Smooth muscle cell (in vitro differentiated cells): ENCODE measurements around the gene EYS. TPM values are rescaled to one million over a fixed set of nuclear protein-coding genes. Genes with fewer than 3 reads are reported as not detected.
A peak's percentile ranks its signal among the peaks of the same experiment; 100 is the strongest.

Source experiments
- DNase-seq: peaks from one replicate; lab custom pipeline; 2025; ENCODE audit not compliant: unreplicated experiment; lab: John Stamatoyannopoulos, UW
- H2AFZ ChIP-seq: fragments of 200-600 bp; sonication (generic); 2 replicates; pipeline ENCODE4 v1.6.0; 2016; ENCODE audit warnings: antibody characterized with exemption, low read depth, mild to moderate bottlenecking
- H3F3A ChIP-seq: fragments of 200-600 bp; sonication (generic); 2 replicates; pipeline ENCODE4 v1.6.0; 2017; ENCODE audit warnings: antibody characterized with exemption, low read depth
- H3K27ac ChIP-seq: fragments of 200-600 bp; sonication (generic); 2 replicates; pipeline ENCODE4 v1.5.1; 2016; ENCODE audit warnings: low read depth, mild to moderate bottlenecking
- H3K27me3 ChIP-seq: fragments of 200-600 bp; sonication (generic); 2 replicates; pipeline ENCODE4 v1.6.1; 2016; ENCODE audit warnings: low read depth, mild to moderate bottlenecking
- H3K36me3 ChIP-seq: fragments of 200-600 bp; sonication (generic); 2 replicates; pipeline ENCODE4 v1.5.1; 2016; ENCODE audit warnings: low read depth
- H3K4me1 ChIP-seq: fragments of 200-600 bp; sonication (generic); 2 replicates; pipeline ENCODE4 v1.5.1; 2016; ENCODE audit warnings: low read depth
- H3K4me2 ChIP-seq: fragments of 200-600 bp; sonication (generic); 2 replicates; pipeline ENCODE4 v1.6.0; 2016; ENCODE audit warnings: mild to moderate bottlenecking
- H3K4me3 ChIP-seq: fragments of 200-600 bp; sonication (generic); 2 replicates; pipeline ENCODE4 v1.5.1; 2016; ENCODE audit warnings: mild to moderate bottlenecking
- H3K79me2 ChIP-seq: fragments of 200-600 bp; sonication (generic); 2 replicates; pipeline ENCODE4 v1.6.0; 2016; ENCODE audit warnings: low read depth, mild to moderate bottlenecking
- H3K9ac ChIP-seq: fragments of 200-600 bp; sonication (generic); 2 replicates; pipeline ENCODE4 v1.6.0; 2016; ENCODE audit warnings: low read depth
- H3K9me3 ChIP-seq: fragments of 200-600 bp; sonication (generic); replicated peaks from 2 replicates; pipeline ENCODE4 v1.5.1; 2016; ENCODE audit warnings: low read depth
- H4K20me1 ChIP-seq: fragments of 200-600 bp; sonication (generic); 2 replicates; pipeline ENCODE4 v1.6.0; 2016; ENCODE audit warnings: low read depth
- CTCF ChIP-seq: fragments of 200-600 bp; sonication (generic); IDR thresholded peaks from 2 replicates; pipeline ENCODE4 v1.5.1; 2017; ENCODE audit warnings: borderline replicate concordance, mild to moderate bottlenecking, antibody characterized with exemption; ENCODE audit not compliant: insufficient read depth, poor library complexity, severe bottlenecking
- WGBS: methylation state at CpG from one replicate; pipeline ENCODE4 v1.1.7; 2016; ENCODE audit warnings: low lambda C conversion rate; 5-methylcytosine and 5-hydroxymethylcytosine counted together
- polyA plus RNA-seq: library from polyadenylated mRNA; unstranded; fragments of >200 nt; fragmentation: Nextera tagmentation; extraction: Ambion mirVana; gene quantifications from 2 replicates; pipeline ENCODE4 v1.2.1, GENCODE V29; 2016
- total RNA-seq: library from RNA; depleted of rRNA; stranded (reverse); fragments of >200 nt; gene quantifications from 2 replicates; pipeline ENCODE4 v1.2.3, GENCODE V29; 2014

The EYS gene
- total and polyA plus RNA-seq, 2 experiments from 2014 or later, result 0.07 to 0.18 TPM

GRCh38 chr6:65189236-65189881, 517.7 kb downstream of the EYS start:
- no peaks in the 10 kb centered on the region for H3K9me3 ChIP-seq
- no peak overlapping the region for H3K4me3 ChIP-seq
- no peak for TF ChIP-seq CTCF
- no peaks in the 10 kb centered on the region for H3K27me3 ChIP-seq
- H3K4me2 ChIP-seq, result no peak overlapping the region
- no peak overlapping the region for H2AFZ ChIP-seq
- no peaks in the 10 kb centered on the region for H3K36me3 ChIP-seq
- 89% methylated on average over 5 of the region's 5 CpGs for WGBS
- H3K9ac ChIP-seq, result no peak overlapping the region
- H4K20me1 ChIP-seq, result no peaks in the 10 kb centered on the region
- H3K27ac ChIP-seq, result no peak overlapping the region
- H3F3A ChIP-seq, result no peaks in the 10 kb centered on the region
- no peaks in the 10 kb centered on the region for H3K79me2 ChIP-seq
- H3K4me1 ChIP-seq, result no peaks in the 10 kb centered on the region
- DNase-seq, result no peak

- H3K27me3 ChIP-seq, result no peaks in the 10 kb centered on the region
- no peaks in the 10 kb centered on the region for H3F3A ChIP-seq
- H3K79me2 ChIP-seq, result no peaks in the 10 kb centered on the region
- no peak for TF ChIP-seq CTCF
- H4K20me1 ChIP-seq, result no peaks in the 10 kb centered on the region
- DNase-seq, result no peak
- no peak overlapping the region for H3K9ac ChIP-seq
- no peak overlapping the region for H3K4me2 ChIP-seq
- no peaks in the 10 kb centered on the region for H3K4me1 ChIP-seq
- no peaks in the 10 kb centered on the region for H3K36me3 ChIP-seq
- WGBS, result 100% methylated on average over 1 of the region's 1 CpG
- no peak overlapping the region for H2AFZ ChIP-seq
- H3K4me3 ChIP-seq, result no peak overlapping the region
- no peaks in the 10 kb centered on the region for H3K9me3 ChIP-seq
- no peak overlapping the region for H3K27ac ChIP-seq
Measured at GRCh38 chr6:65186826-65187225, 520.2 kb downstream of the EYS start.

DNA sequence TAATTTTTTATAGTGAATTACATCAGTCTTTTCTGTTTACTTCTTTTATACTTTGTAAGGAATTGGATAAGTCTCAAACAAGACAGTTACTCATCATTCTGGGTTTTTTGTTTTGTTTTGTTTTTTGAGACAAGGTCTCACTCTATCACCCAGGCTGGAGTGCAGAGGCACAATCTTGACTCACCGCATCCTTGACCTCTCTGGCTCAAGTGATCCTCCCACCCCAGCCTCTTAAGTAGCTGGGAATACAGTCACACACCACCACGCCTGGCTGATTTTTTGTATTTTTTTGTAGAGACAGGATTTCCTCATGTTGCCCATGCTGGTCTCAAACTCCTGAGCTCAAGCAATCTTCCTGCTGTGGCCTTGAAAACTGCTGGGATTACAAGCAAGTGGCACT, 524.3 kb downstream of the EYS start:
- Histone ChIP-seq H2AFZ (no peak overlapping the region), H3K36me3 (no peaks in the 10 kb centered on the region), H3K9ac (no peak overlapping the region), H3K4me2 (no peak overlapping the region), H3K27me3 (no peaks in the 10 kb centered on the region), H3K79me2 (no peaks in the 10 kb centered on the region), H3K9me3 (no peaks in the 10 kb centered on the region), H3K4me3 (no peak overlapping the region), H3K4me1 (no peaks in the 10 kb centered on the region), H3F3A (no peaks in the 10 kb centered on the region), H3K27ac (no peak overlapping the region), H4K20me1 (no peaks in the 10 kb centered on the region)
- no peak for DNase-seq
- no peak for TF ChIP-seq CTCF
- WGBS, result 80% methylated on average over 2 of the region's 2 CpGs

DNA sequence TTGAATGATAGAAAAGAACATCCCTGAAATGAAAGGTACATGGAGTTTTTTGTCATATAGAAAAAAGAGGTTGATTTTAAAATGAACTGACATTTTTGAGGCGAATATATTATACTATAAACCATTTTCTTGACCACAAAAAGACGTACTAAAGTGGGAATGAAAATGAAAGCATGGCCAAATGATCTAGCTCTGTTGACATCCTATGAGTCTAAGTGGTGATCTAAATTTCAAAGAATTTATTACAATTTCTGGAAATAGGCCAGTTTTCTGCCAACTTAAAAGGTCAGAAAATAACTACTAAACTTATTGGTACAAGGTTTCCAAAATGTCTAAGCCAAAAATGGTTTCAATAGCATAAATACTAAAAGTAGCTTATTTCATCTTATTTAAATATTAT, 536.8 kb downstream of the EYS start:
- H3K9me3 ChIP-seq, result no peaks in the 10 kb centered on the region
- H3K4me1 ChIP-seq, result no peaks in the 10 kb centered on the region
- no peaks in the 10 kb centered on the region for H3K79me2 ChIP-seq
- no peaks in the 10 kb centered on the region for H3F3A ChIP-seq
- 78% methylated on average over 2 of the region's 2 CpGs for WGBS
- no peak overlapping the region for H3K4me2 ChIP-seq
- H3K27me3 ChIP-seq, result no peaks in the 10 kb centered on the region
- no peak for DNase-seq
- H3K9ac ChIP-seq, result no peak overlapping the region
- no peaks in the 10 kb centered on the region for H3K36me3 ChIP-seq
- peak overlapping the region; percentile 8 for H2AFZ ChIP-seq
- H3K27ac ChIP-seq, result no peak overlapping the region
- no peak for TF ChIP-seq CTCF
- no peak overlapping the region for H3K4me3 ChIP-seq
- no peaks in the 10 kb centered on the region for H4K20me1 ChIP-seq
